Inflammatory macrophage treated with lipopolysaccharide for 1 hour (primary cell): ENCODE measurements around the gene NKAIN1.
"Not testable (repeated sequence)": the region's sequence is repeated elsewhere in the genome, so short reads cannot be mapped to it uniquely, and the experiment has no call there.

Experiments used
- DNase-seq, 2 donors: peaks; one replicate each; pipeline ENCODE4 v3.0.0-alpha.2; 2020 to 2022

NKAIN1 gene

GRCh38 chr1:31191281-31191680 lies 48.4 kb downstream of the NKAIN1 start:
- no peak for DNase-seq

GRCh38 chr1:31189696-31190674 lies 49.7 kb downstream of the NKAIN1 start:
- DNase-seq = no peak

GRCh38 chr1:31183927-31184554 lies 55.6 kb downstream of the NKAIN1 start:
- peak in 1 of 2 donors; percentile 67 for DNase-seq

- no peak for DNase-seq
These were observed 56.6 kb downstream of the NKAIN1 start for GRCh38 chr1:31183126-31183525.

DNA sequence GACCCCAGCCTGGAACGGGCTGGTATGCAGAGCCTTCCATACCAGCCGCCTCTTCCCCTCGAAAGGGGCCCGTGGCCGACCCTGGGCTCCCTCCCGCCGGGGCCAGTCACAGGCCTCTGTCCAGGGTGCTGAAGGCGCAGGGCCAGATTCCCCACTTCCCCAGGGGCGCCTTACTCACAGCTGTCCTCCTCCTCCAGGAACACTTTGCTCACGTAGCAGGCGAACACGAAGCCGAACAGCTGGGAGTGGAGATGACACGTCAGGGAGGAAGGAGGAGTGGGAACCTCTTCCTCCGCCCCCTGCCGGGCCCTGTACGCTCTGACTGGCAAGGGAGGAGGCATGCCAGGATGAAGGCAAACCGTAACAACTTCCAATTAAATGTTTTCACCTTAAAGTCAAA lies 57.3 kb downstream of the NKAIN1 start:
- peak; percentile 67 to 71 for DNase-seq

GRCh38 chr1:31181515-31182343 lies 58.0 kb downstream of the NKAIN1 start:
- DNase-seq = peak; percentile 27 to 77

- no peak for DNase-seq
These were observed 59.3 kb downstream of the NKAIN1 start for GRCh38 chr1:31180338-31180737.

GRCh38 chr1:31176291-31176690 lies 63.4 kb downstream of the NKAIN1 start:
- not testable (repeated sequence) for DNase-seq

DNA sequence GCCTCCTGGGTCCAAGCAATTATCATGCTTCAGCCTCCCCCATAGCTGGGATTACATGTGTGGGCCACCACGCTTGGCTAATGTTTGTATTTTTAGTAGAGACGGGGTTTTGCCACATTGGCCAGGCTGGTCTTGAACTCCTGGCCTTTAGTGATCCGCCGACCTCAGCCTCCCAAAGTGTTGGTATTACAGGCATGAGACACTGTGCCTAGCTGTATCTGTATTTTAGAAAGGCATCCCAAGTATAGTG lies 69.3 kb downstream of the NKAIN1 start:
- DNase-seq = no peak

- no peak for DNase-seq
These were observed 73.2 kb downstream of the NKAIN1 start for GRCh38 chr1:31166462-31166861.

GRCh38 chr1:31164291-31164690 lies 75.4 kb downstream of the NKAIN1 start:
- no peak for DNase-seq

DNA sequence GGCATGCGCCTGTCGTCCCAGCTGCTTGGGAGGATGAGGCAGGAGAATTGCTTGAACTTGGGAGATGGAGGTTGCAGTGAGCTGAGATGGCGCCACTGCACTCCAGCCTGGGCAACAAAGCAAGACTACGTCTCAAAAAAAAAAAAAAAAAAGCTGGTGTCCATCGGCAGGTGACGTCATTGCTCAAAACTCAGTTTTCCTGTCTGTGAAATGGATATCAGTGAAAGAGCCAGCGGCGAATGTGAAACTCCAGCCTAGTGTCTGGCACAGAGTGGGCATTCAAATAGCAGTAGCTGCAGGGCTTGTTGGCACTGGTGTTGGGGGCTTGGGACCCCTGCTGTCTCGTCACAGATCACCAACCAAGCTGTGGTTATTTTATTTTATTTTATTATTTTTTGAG lies 75.8 kb downstream of the NKAIN1 start:
- no peak for DNase-seq

DNA sequence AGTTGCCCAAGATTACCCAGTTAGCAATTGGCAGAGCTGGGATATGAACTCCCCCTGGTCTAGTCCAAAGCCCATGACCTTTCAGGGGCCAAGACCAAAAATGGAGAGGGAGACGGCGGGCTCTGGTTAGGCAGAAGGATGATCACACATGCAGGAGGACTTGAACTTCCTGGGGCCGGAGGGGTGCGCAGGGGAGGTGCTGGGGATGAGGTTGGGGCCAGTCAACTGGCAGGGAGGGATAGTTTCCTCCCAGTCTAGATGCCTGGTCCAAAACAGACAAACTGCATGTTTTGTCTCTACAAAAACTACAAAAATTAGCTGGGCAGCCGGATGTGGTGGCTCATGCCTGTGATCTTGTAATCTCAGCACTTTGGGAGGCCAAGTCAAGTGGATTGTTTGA lies 78.1 kb downstream of the NKAIN1 start:
- DNase-seq = no peak

DNA sequence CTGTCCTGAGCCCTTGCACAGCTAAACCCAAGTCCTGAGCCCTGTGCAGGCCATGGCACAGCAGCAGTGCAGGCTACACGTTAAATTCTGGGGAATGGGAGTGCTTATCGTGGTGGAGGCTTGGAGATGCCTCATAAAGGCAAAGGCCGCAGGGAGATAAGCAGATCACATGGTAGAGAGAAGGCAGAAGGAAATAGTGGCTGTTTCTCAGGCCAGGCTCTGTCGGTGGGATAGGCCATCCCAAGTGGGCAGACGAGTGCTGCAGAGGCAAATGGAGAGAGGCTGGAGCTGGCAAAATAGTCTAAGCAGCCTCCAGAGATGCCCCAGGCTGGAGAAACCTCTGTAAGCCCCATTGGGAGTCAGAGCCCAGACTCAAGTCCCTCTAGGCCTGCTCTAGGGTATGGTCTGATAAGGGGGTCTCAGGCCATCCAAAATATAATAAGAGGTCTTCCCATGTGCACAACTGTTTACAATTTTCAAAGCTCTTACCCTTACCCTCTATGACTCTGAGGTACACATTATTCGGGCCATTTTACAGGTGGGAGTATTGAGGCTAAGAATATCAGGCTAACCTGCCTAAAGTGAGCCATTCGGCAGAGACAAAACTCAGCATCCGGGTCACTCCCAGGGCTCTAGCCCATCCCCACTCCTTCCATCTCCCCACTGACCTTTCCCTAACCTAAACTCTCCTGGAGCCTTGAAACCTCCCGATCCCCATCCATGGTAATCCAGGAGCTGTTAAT lies 79.6 kb downstream of the NKAIN1 start:
- no peak for DNase-seq

DNA sequence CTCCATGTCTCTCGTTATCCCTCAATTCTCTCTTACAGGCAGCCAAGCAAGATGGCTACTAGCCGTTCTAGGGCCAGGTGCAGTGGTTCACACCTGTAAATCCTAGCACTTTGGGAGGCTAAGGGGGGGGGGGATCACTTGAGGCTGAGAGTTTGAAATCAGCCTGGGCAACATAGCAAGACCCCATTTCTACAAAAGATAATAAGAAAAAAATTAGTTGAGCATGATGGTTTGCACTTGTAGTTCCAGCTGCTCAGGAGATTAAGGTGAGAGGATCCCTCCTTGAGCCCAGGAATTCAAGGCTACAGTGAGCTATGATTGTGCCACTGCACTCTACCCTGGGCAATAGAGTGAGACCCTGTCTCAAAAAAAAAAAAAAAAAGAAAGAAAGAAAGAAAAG lies 80.4 kb downstream of the NKAIN1 start:
- no peak for DNase-seq

DNA sequence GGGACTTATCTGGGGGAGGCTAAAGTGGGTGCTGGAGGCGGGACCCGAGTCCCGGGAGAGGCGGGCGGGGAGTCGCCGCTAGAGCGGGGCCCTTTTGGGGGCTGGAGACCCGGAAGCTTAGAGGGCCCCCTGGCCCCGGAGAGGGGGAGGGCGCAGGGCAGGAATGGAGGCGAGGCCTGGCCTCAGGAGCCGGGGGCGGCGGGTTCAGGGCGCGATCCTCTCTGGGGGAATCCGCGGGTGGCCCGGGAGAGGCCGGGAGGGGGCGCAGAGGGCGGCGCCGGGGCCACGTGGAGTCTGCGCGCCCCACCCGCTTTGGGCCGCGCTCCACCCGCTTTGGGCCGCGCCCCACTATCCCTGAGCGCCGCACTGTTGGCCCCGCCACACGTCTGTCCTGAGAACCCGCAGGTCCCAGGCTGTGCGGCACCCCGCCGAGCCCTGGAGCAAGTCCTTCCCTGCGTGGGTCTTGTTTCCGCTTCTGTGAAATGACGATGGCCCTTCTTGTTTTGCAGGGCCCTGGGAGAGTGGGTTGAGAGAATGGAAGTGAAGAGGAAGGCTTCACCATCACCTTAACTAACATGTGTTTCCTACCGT lies 84.4 kb downstream of the NKAIN1 start:
- peak; percentile 75 to 84 for DNase-seq

DNA sequence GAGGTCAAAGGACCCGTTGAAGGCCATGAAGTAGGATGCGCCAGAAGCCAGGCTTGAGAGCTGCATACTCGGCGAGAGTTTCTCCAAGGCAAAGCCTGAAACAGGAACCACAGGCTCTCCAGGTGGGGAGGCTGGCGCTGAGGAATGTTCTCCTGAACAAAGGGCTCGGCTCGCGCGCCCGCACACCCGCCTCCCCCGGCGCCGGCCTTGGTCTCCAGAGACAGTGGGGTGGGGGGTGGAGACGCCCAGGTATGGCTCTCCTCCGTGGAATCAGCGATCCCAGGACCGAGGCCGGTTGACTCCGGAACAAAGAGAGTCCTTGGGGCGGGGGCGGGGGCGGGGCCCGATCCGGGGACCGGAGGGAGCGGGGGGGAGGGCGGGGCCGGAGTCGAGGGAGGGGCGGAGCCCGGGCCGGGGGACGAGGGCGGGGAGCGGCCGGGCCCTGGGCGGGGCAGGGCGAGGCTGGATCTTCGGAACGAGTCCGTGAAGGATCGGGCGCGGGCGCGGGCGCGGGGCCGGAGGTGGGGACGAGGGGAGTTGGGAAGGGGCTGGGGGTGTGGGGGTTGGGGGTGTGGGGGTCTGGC lies 85.0 kb downstream of the NKAIN1 start:
- peak; percentile 69 to 77 for DNase-seq

DNA sequence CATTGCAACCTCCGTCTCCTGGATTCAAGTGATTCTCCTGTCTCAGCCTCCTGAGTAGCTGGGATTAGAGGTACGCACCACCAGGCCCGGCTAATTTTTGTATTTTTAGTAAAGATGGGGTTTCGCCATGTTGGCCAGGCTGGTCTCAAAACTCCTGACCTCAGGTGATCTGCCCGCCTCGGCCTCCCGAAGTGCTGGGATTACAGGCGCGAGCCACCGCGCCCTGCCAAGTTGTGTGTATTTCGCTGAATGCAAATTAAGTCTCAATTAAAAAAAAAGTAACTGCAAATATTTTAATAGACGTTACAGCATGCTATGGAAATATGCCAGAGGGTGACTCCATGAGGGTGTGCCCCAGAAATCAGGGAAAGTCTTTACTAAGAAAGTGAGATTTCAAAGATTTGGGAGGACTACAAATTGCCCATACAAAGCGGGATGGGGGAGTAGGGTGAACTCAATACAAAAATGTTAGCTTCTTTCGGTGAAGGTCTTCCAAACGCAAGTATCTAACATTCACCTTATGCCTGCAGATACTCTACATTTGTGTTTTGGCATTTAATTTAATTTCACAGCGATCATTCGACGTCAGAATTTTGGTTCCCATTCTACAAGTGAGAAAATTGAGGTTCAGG lies 85.6 kb downstream of the NKAIN1 start:
- DNase-seq = no peak

- no peak for DNase-seq
These were observed 86.3 kb downstream of the NKAIN1 start for GRCh38 chr1:31153423-31153822.

DNA sequence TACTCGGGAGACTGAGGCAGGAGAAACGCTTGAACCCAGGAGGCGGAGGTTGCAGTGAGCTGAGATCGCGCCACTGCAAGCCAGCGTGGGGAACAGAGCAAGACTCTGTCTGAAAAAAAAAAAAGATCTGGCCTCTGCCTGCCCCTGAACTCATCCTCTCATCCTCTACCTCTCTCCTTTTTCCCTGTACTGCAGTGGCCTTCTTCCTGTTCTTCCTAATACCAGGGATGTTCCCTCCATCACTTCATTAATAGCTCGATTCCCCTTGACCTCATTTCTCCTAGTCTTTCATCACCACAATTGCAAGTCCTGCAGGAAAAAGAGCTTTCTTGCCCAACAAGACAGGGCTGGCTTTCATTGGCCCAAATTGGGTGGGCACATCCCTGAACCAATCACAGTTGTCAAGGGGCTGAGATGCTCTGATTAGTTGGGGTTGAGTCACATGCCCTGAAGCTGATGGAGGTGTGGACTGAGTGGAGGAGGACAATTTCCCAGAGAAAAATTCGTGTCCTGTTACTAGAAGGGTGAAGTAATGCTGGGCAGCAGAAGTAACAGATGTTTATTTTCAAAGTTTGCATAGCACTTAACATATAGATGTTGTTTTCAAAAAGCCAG lies 87.4 kb downstream of the NKAIN1 start:
- peak; percentile 29 to 75 for DNase-seq

GRCh38 chr1:31151402-31151801 lies 88.3 kb downstream of the NKAIN1 start:
- no peak for DNase-seq
